ENCODE results near the gene OTUD4. TPM values are rescaled to one million over a fixed set of nuclear protein-coding genes. Genes with fewer than 3 reads are reported as not detected.
A peak's percentile ranks its signal among the peaks of the same experiment; 100 is the strongest.
"Not testable (repeated sequence)": the region's sequence is repeated elsewhere in the genome, so short reads cannot be mapped to it uniquely, and the experiment has no call there.

The OTUD4 gene
- polyA plus RNA-seq, 2 donors: 7.8 to 8.3 TPM

DNA sequence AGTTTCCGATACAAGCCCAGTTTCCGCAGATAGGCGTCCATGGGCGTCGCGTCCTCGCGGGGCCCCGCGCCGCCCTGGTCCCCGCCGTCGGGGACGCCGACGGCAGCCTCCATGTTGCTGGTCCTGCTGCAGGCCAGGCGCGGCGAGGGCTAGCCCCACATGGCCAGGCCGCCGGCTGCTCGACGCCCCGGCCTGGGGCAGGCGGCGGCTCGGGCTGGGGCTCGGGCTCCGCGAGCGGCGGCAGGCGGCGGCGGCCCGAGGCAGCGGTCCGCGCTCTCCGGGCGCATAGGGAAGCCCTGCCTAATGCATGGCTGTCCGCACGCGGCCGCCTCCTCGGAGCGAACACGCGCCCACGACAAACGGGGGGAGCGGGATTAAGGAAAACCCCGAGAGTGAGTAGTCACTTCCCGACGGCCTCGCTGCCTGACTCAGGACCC lies 510 bp downstream of the OTUD4 start:
- not testable (repeated sequence) for H3K36me3 ChIP-seq (ENCODE audit: control insufficient read depth in 2 of 2, insufficient read depth in 2 of 2, low read length in 1 of 2); H3K9me3 ChIP-seq (ENCODE audit: control insufficient read depth in 2 of 2, insufficient read depth in 1 of 2, low read depth in 1 of 2, low read length in 1 of 2); H3K27me3 ChIP-seq (ENCODE audit: control insufficient read depth in 1 of 2, insufficient read depth in 2 of 2, low read length in 2 of 2); H3K4me1 ChIP-seq (ENCODE audit: control insufficient read depth in 2 of 2, insufficient read depth in 2 of 2, low read length in 1 of 2)
- Histone ChIP-seq H3K27ac (ENCODE audit: low read depth in 2 of 2, low read length in 1 of 2) (peak overlapping the region; percentile 94 to 99), H3K4me3 (ENCODE audit: low read depth in 1 of 2, low read length in 2 of 2) (peak overlapping the region; percentile 87 to 94)
- 0 to 1% methylated on average over 43 to 57 of the region's 57 CpGs for WGBS, 2 donors

DNA sequence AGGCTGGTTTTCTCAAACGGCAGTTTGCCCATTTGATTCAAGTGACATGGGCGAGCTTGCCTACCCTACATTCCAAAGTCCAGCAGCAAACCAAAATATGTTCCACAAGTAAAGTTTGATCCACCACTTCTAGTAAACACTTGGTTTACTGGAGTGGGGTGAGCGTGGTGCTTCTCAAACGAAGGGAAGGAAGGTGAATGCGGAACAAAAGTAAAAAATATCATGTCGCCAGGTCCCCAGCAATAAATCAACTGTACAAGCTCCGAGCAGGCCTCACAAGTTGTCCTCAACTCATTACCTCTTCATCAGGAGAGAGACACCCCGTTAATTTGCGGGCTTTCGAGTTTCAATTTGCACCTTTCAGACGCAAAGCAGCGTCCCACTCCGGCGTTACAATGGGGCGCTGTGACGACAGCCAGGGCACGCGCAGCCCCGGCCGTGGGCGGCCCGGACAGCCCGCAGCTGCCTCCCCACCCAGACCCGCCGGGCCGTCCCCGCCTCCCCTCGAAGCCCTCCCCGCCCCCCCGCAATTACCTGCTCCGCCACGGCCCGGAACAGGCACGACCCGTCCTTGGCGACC lies 1.0 kb downstream of the OTUD4 start:
- Histone ChIP-seq H3K27me3 (ENCODE audit: control insufficient read depth in 1 of 2, insufficient read depth in 2 of 2, low read length in 2 of 2) (no peaks in the 10 kb centered on the region), H3K27ac (ENCODE audit: low read depth in 2 of 2, low read length in 1 of 2) (peak overlapping the region; percentile 94 to 99), H3K9me3 (ENCODE audit: control insufficient read depth in 2 of 2, insufficient read depth in 1 of 2, low read depth in 1 of 2, low read length in 1 of 2) (no peaks in the 10 kb centered on the region), H3K36me3 (ENCODE audit: control insufficient read depth in 2 of 2, insufficient read depth in 2 of 2, low read length in 1 of 2) (no peaks in the 10 kb centered on the region), H3K4me1 (ENCODE audit: control insufficient read depth in 2 of 2, insufficient read depth in 2 of 2, low read length in 1 of 2) (no peaks in the 10 kb centered on the region), H3K4me3 (ENCODE audit: low read depth in 1 of 2, low read length in 2 of 2) (peak overlapping the region; percentile 87 to 94)
- 0% methylated on average over 28 to 36 of the region's 36 CpGs for WGBS, 2 donors

DNA sequence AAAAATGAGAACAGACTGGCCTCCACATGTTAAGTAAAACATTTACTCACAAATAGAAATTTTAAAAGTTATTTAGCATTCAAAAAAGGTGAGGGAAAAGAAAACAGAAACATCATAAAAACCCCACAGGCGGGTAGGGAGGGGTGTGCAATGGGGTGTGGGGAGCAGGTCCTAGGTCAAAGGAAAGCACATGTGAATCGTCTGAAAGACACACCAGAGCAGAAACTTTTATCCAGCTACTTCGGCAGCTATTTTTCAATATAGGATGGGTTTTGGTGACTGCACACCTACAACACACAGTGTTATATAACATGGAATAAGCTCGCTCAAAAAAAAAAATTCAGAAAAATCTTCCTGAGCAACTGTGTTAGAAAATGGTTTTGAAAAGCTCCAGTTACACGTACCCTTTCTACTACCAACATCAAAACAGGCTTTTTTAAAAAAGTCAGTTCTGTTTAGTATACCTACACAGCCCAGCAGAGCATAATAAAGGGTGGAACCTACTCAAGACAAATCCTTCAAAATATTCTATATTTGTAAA lies 1.6 kb downstream of the OTUD4 start:
- no peaks in the 10 kb centered on the region for H3K36me3 ChIP-seq (ENCODE audit: control insufficient read depth in 2 of 2, insufficient read depth in 2 of 2, low read length in 1 of 2)
- WGBS, 2 donors: 1 to 4% methylated on average over 5 of the region's 5 CpGs
- peaks cover 0 to 2% of the 10 kb centered on the region in 2 donors for H3K4me1 ChIP-seq (ENCODE audit: control insufficient read depth in 2 of 2, insufficient read depth in 2 of 2, low read length in 1 of 2)
- no peaks in the 10 kb centered on the region for H3K9me3 ChIP-seq (ENCODE audit: control insufficient read depth in 2 of 2, insufficient read depth in 1 of 2, low read depth in 1 of 2, low read length in 1 of 2)
- H3K27ac ChIP-seq (ENCODE audit: low read depth in 2 of 2, low read length in 1 of 2): peak overlapping the region; percentile 94 to 99
- H3K4me3 ChIP-seq (ENCODE audit: low read depth in 1 of 2, low read length in 2 of 2): peak overlapping the region; percentile 87 to 94
- H3K27me3 ChIP-seq (ENCODE audit: control insufficient read depth in 1 of 2, insufficient read depth in 2 of 2, low read length in 2 of 2): no peaks in the 10 kb centered on the region

DNA sequence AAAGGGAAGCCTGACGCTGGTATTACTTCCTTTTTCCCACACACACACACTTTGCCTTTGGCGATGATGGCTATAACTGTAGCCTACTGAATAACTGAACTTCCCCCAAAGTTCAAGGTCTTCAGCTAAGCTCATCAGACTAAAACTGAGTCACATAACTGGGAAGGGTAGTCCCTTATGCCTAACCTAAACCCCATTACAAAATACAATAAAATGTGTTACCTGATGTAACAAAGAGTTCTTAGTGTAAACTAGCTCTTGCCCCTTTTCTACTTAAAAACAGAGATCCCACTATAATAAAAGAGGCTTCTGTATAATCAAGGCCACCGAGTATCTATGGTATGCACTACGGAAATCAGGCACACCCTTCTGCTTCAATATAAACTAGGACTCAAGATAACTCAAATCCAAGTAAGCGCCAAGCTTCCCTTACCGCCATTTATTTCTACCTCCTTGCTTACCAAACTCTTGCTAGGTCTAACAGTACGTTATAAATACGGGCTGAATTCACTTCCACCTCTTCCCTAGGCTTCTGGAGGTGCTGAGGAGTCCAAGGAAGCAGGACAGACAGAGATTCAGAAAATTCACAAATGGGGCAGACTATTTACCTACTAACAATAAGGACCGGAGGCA lies 2.4 kb downstream of the OTUD4 start:
- H3K27ac ChIP-seq (ENCODE audit: low read depth in 2 of 2, low read length in 1 of 2): peak overlapping the region; percentile 69 to 81
- 8 to 14% methylated on average over 9 of the region's 9 CpGs for WGBS, 2 donors
- peaks cover 0 to 2% of the 10 kb centered on the region in 2 donors for H3K4me1 ChIP-seq (ENCODE audit: control insufficient read depth in 2 of 2, insufficient read depth in 2 of 2, low read length in 1 of 2)
- peak overlapping the region; percentile 22 to 87 for H3K4me3 ChIP-seq (ENCODE audit: low read depth in 1 of 2, low read length in 2 of 2)
- H3K9me3 ChIP-seq (ENCODE audit: control insufficient read depth in 2 of 2, insufficient read depth in 1 of 2, low read depth in 1 of 2, low read length in 1 of 2): no peaks in the 10 kb centered on the region
- H3K36me3 ChIP-seq (ENCODE audit: control insufficient read depth in 2 of 2, insufficient read depth in 2 of 2, low read length in 1 of 2): no peaks in the 10 kb centered on the region
- H3K27me3 ChIP-seq (ENCODE audit: control insufficient read depth in 1 of 2, insufficient read depth in 2 of 2, low read length in 2 of 2): no peaks in the 10 kb centered on the region

DNA sequence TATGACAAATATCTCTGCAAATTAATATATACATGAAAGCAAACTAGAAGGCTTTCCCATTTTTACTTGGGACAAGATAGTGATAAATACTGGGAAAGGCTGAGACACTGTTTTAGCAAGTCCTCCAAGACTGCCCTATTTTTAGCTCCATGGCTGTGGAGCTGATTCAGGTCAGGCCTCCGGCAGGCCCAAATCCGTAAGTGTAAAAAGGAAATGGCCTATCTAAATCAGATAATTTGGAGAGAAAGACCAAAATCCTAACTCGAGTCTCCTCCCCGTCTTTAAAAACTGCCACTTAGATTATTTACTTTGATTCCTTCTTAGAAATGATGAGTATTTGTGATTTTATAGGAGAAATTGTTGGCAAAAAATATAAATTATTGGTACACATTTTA lies 2.9 kb downstream of the OTUD4 start:
- 2 to 15% methylated on average over 4 of the region's 4 CpGs for WGBS, 2 donors
- H3K4me3 ChIP-seq (ENCODE audit: low read depth in 1 of 2, low read length in 2 of 2): peak overlapping the region in 1 of 2 donors; percentile 87
- no peaks in the 10 kb centered on the region for H3K36me3 ChIP-seq (ENCODE audit: control insufficient read depth in 2 of 2, insufficient read depth in 2 of 2, low read length in 1 of 2)
- peaks cover 0 to 2% of the 10 kb centered on the region in 2 donors for H3K4me1 ChIP-seq (ENCODE audit: control insufficient read depth in 2 of 2, insufficient read depth in 2 of 2, low read length in 1 of 2)
- no peaks in the 10 kb centered on the region for H3K27me3 ChIP-seq (ENCODE audit: control insufficient read depth in 1 of 2, insufficient read depth in 2 of 2, low read length in 2 of 2)
- no peaks in the 10 kb centered on the region for H3K9me3 ChIP-seq (ENCODE audit: control insufficient read depth in 2 of 2, insufficient read depth in 1 of 2, low read depth in 1 of 2, low read length in 1 of 2)
- H3K27ac ChIP-seq (ENCODE audit: low read depth in 2 of 2, low read length in 1 of 2): peak overlapping the region; percentile 77 to 78

DNA sequence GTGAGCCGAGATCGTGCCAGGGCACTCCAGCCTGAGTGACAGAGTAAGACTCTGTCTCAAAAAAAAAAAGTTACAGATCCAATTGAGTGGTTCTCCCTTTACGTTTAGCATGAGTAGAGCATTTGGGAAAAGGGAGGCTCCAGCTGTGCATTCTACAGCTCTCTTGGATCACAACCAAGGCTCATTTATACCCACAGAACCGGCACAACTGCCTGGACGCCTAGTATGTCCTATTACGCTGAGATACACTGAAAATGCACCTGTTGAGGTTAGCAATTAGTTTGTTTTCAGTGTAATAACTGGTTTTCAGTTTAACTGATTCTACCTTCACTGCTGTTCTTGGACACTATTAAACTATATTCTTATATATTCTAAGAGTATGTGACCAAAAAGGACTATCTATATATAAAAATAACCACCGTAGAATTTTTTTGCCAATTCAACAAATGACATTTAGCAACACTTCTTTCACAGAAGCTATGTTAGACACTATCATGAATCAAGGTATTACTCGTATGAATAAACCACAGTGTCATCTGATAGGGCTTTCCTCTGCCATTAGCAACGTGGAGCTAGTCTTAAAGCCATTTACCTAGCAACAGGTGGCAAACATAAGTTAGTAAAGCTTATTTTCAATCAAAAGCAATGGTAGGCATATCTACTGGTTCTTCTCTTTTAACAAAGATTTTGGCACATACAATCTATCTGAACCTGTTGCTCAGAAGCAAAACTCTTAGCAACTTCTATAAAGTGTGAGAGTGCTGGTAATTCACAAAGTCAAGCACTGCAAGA lies 3.6 kb downstream of the OTUD4 start:
- WGBS, 2 donors: 39 to 50% methylated on average over 9 of the region's 9 CpGs
- H3K36me3 ChIP-seq (ENCODE audit: control insufficient read depth in 2 of 2, insufficient read depth in 2 of 2, low read length in 1 of 2): no peaks in the 10 kb centered on the region
- H3K27ac ChIP-seq (ENCODE audit: low read depth in 2 of 2, low read length in 1 of 2): peak overlapping the region; percentile 57 to 77
- peaks cover 0 to 2% of the 10 kb centered on the region in 2 donors for H3K4me1 ChIP-seq (ENCODE audit: control insufficient read depth in 2 of 2, insufficient read depth in 2 of 2, low read length in 1 of 2)
- H3K9me3 ChIP-seq (ENCODE audit: control insufficient read depth in 2 of 2, insufficient read depth in 1 of 2, low read depth in 1 of 2, low read length in 1 of 2): no peaks in the 10 kb centered on the region
- no peaks in the 10 kb centered on the region for H3K27me3 ChIP-seq (ENCODE audit: control insufficient read depth in 1 of 2, insufficient read depth in 2 of 2, low read length in 2 of 2)
- H3K4me3 ChIP-seq (ENCODE audit: low read depth in 1 of 2, low read length in 2 of 2): peak overlapping the region in 1 of 2 donors; percentile 87

DNA sequence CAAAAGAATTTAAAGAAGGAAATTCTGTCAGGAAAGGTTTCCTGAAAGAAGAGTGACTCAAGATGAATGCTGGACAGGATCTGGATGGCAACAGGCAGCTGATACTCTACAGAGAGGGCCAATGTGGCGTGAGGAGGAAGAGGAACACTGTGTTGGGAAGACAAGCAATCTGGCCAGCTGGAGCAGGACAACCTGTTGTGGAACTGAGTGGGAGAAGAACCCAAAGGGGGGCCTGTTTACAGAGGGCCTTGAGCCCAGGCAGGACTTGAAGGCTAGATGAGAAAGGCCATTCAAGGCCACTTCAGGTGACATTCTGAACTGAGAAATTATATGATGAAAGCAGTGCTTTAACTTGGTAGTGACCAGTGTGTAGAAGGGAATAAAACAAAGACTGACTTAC lies 8.5 kb downstream of the OTUD4 start:
- Histone ChIP-seq H3K27me3 (ENCODE audit: control insufficient read depth in 1 of 2, insufficient read depth in 2 of 2, low read length in 2 of 2) (no peaks in the 10 kb centered on the region), H3K36me3 (ENCODE audit: control insufficient read depth in 2 of 2, insufficient read depth in 2 of 2, low read length in 1 of 2) (peaks cover 0 to 5% of the 10 kb centered on the region in 2 donors), H3K4me1 (ENCODE audit: control insufficient read depth in 2 of 2, insufficient read depth in 2 of 2, low read length in 1 of 2) (peaks cover 0 to 2% of the 10 kb centered on the region in 2 donors), H3K4me3 (ENCODE audit: low read depth in 1 of 2, low read length in 2 of 2) (no peak overlapping the region), H3K27ac (ENCODE audit: low read depth in 2 of 2, low read length in 1 of 2) (no peak overlapping the region), H3K9me3 (ENCODE audit: control insufficient read depth in 2 of 2, insufficient read depth in 1 of 2, low read depth in 1 of 2, low read length in 1 of 2) (no peaks in the 10 kb centered on the region)
- 81 to 91% methylated on average over 1 of the region's 1 CpG for WGBS, 2 donors

DNA sequence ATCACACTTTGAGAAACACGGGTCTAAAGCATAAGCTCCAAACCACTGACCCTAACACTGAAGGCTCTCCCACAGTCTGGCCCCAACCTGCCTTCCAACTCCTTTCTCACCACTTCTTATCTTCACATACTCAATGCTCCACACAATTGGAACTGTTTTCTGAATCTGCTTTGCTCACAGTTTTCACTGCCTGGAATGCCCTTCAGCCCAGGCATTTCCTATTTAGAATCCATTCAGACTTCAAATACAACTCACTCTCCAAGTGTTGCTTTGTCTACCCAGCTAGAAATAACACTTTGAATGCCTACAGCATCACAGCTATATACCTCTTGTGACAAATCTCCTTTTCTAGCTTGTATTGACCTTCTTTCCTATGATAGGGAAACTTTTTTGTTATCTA lies 10.2 kb downstream of the OTUD4 start:
- Histone ChIP-seq H3K27me3 (ENCODE audit: control insufficient read depth in 1 of 2, insufficient read depth in 2 of 2, low read length in 2 of 2) (no peaks in the 10 kb centered on the region), H3K9me3 (ENCODE audit: control insufficient read depth in 2 of 2, insufficient read depth in 1 of 2, low read depth in 1 of 2, low read length in 1 of 2) (no peaks in the 10 kb centered on the region), H3K4me3 (ENCODE audit: low read depth in 1 of 2, low read length in 2 of 2) (no peak overlapping the region), H3K4me1 (ENCODE audit: control insufficient read depth in 2 of 2, insufficient read depth in 2 of 2, low read length in 1 of 2) (peaks cover 0 to 2% of the 10 kb centered on the region in 2 donors), H3K36me3 (ENCODE audit: control insufficient read depth in 2 of 2, insufficient read depth in 2 of 2, low read length in 1 of 2) (peaks cover 0 to 5% of the 10 kb centered on the region in 2 donors), H3K27ac (ENCODE audit: low read depth in 2 of 2, low read length in 1 of 2) (no peak overlapping the region)
- WGBS, 2 donors: 86 to 88% methylated on average over 1 of the region's 1 CpG

DNA sequence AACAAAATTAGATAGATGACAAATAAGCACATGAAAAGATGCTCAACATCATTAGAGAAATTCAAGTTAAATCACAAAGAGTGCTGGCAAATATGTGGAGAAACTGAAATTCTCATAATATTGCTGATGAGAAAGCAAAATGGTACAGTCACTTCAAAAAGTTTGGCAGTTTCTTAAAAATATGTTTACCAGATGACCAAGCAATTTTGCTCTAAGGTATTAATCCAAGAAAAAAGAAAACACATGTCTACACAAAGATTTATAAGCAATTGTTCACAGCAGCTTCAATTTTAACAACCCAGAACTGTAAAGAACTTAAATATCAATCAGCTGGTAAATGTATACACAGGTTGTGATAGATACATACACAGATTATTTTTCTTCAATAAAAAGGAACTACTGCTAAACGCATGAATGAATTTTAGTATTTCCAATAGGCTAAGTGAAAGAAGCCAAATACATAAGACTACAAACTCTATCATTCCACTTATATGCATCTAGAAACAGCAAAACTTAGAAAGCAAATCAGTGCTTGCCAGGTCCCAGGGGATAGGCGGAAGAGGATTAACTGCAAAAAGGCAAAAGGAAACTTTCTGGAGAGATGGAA lies 11.7 kb downstream of the OTUD4 start:
- peaks cover 0 to 5% of the 10 kb centered on the region in 2 donors for H3K36me3 ChIP-seq (ENCODE audit: control insufficient read depth in 2 of 2, insufficient read depth in 2 of 2, low read length in 1 of 2)
- 83 to 88% methylated on average over 2 of the region's 2 CpGs for WGBS, 2 donors
- no peaks in the 10 kb centered on the region for H3K9me3 ChIP-seq (ENCODE audit: control insufficient read depth in 2 of 2, insufficient read depth in 1 of 2, low read depth in 1 of 2, low read length in 1 of 2)
- no peaks in the 10 kb centered on the region for H3K27me3 ChIP-seq (ENCODE audit: control insufficient read depth in 1 of 2, insufficient read depth in 2 of 2, low read length in 2 of 2)
- no peaks in the 10 kb centered on the region for H3K4me1 ChIP-seq (ENCODE audit: control insufficient read depth in 2 of 2, insufficient read depth in 2 of 2, low read length in 1 of 2)
- no peak overlapping the region for H3K4me3 ChIP-seq (ENCODE audit: low read depth in 1 of 2, low read length in 2 of 2)
- H3K27ac ChIP-seq (ENCODE audit: low read depth in 2 of 2, low read length in 1 of 2): no peak overlapping the region
